ENCODE measurements around the gene ATP2C2.

GRCh38 chr16:84475643-84476240 is 107.4 kb downstream of the ATP2C2 start:
- TF ChIP-seq CHCHD3 (CRISPR knock-in tag; IDR thresholded peaks at IDR 0.05) (no peak), TCF7 (IDR thresholded peaks at IDR 0.05; ENCODE audit: borderline replicate concordance) (no peak), RBM17 (IDR thresholded peaks at IDR 0.05; ENCODE audit: borderline replicate concordance, low read depth, low read length) (no peak), ZNF589 (CRISPR knock-in tag; IDR thresholded peaks at IDR 0.05; ENCODE audit: low read depth) (no peak)

Measured in K562 (cell line).